GM18873 (cell line): ENCODE measurements around the gene PIK3R1.

ENCODE experiments used
- ATAC-seq: cut with Tn5 transposase; IDR thresholded peaks from one replicate; pipeline ENCODE4 v1.9.1; 2021; ENCODE audit warnings: mild to moderate bottlenecking, moderate library complexity, moderate number of reproducible peaks; ENCODE audit not compliant: unreplicated experiment, low FRiP score

PIK3R1 gene

GRCh38 chr5:68215208-68215897 lies at the start of gene PIK3R1:
PIK3R1 (plus strand) TSS chr5:68215756; CDS start chr5:68226676, 10,920 bp downstream.
- peak; percentile 69 for ATAC-seq

DNA sequence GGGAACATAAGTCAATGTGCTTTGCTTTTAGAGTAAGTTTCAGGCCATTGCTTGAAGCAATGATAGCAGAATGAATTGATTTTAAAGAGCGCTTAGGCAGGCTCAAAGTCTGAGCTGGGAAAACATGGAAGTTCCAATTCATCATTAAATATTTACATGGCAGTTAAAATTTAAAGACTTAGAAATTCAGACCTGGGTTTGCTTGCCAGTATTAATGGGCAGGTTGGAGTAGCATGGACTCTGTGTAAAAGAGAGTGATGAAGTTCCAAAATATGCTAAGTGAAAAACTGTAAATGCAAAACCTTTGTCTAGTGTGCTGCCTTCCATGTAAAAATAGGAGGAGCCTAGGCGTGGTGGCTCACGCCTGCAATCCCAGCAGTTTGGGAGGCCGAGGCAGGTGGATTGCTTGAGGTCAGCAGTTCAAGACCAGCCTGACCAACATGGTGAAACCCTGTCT lies 48.3 kb upstream of the PIK3R1 start:
- ATAC-seq: no peak

DNA sequence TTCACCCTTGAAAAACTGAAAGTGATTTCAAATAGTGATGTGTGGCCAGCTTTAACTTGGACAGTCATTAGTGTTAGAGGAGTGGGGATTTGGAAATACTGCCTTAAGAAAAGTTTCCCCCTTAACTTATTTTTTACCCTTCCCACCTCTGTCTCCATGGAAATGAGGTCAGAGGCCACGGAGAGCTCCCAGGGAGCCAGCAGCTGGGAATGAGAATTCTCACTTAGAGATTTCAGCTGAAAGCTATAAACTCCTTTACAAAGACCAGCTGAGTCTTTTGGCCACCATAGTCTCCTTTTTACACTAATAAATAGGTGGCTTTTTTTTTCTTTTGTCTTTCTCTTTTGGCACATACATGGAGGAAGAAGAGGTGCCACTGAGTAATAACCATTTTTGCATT lies 45.7 kb upstream of the PIK3R1 start:
- ATAC-seq: no peak

DNA sequence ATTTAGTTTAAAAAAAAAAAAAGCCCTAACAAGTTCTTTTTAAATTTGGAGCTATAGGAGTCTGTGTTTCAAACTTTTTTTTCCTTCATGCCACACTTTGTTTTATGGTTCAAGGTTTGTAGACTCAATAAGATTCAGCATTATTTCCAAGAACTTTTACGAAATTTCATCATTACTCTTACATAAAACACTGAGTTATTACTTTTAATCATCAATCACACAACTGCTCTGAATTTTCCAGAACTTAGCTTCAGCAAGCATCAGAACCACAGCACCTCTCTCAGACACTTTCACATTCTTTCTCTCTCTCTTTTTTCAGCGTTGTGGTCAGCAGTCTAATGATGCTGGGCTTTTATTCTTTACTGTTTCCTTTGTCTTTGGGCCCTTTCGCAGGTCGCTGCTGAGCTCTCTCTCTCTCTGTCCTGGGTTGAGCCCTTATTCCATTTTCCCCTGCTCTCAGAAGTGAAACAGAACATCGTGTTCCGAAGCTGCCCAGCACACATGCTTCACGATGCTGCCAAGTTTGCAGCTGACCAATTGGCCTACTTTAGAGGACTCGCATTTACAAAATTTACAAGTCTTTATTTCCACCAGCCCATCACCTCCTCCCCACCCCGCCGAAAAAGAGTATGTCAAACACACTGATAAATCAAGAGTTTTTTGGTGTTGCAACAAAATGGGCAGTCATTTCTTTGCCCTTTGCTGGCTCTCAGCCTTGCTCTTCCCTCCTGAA lies 44.6 kb upstream of the PIK3R1 start:
- ATAC-seq: no peak

DNA sequence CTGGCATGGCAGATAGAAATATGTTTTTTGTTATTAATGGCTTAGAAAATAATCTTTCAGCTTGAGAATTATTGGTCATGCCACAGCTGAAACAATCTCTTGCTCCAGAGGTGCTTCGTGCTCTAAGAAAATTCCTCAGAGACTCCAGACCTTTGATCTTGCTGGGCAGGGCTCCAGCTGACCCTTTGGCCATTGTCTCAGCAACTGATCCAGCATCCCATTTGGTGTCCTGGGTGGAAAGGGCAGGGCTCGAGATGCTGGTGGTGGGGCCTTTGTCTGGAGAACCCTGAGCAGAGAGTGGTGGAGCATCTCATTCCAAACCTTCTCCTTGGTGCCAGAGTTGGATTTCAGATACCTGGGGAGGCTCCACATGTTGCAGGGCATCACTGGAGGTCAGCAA lies 43.2 kb upstream of the PIK3R1 start:
- ATAC-seq: no peak

GRCh38 chr5:68173007-68173406 lies 42.5 kb upstream of the PIK3R1 start:
- no peak for ATAC-seq

- ATAC-seq: no peak
Observed at GRCh38 chr5:68176253-68176652, 39.3 kb upstream of the PIK3R1 start.

- ATAC-seq: no peak
Observed at GRCh38 chr5:68176802-68177479, 38.6 kb upstream of the PIK3R1 start.

- ATAC-seq: no peak
Observed at GRCh38 chr5:68177676-68178075, 37.9 kb upstream of the PIK3R1 start.

GRCh38 chr5:68178579-68178978 lies 37.0 kb upstream of the PIK3R1 start:
- ATAC-seq: no peak

GRCh38 chr5:68180121-68181038 lies 35.2 kb upstream of the PIK3R1 start:
- ATAC-seq: no peak

DNA sequence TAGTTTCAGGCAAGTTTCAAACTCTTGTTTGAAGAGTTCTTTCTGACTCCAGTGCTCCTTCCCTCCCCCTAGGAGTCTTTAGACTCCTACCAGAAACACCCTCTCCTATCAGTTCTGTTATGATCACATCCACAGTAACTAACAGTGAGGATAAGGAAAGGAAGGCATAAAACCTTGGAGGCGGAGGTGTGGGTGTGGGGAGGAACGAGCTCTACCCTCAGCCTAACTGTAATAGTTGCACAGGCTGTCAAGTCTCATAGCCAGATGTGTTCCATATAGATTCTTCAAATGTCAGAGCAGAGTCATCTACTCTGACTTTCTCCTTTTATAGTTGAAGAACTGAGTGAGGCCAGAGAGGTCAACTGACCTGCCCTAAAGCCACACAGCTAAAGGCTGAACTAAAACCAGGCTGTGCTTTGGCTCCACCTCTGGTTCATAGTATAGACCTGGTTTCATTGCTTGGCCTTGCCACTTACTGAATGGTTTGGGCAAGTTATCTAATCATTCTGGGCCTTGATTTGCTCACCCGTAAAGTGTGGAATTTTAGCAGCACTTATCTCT lies 34.4 kb upstream of the PIK3R1 start:
- no peak for ATAC-seq

GRCh38 chr5:68182094-68182493 lies 33.5 kb upstream of the PIK3R1 start:
- ATAC-seq: no peak

- no peak for ATAC-seq
Observed at GRCh38 chr5:68182534-68182933, 33.0 kb upstream of the PIK3R1 start.

GRCh38 chr5:68187268-68188055 lies 28.1 kb upstream of the PIK3R1 start:
- no peak for ATAC-seq

GRCh38 chr5:68189171-68189570 lies 26.4 kb upstream of the PIK3R1 start:
- ATAC-seq: no peak

DNA sequence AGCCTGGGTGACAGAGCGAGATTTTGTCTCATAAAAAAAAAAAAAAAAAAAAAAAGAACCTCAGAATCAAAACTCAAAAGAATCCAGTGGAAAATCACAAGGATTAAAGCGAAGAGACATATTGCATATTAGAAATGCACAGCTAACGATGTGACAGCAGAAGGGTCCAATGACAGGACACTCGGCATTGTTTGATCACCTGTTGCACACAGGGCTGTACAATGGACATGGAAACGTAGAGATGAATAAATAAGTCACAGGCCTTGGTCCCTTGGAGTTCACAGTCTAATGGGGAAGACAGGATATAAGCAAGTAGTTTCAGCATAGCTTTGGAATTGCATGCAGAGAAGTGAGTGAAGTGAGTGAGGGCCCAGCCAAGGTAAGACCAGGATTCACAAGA lies 25.9 kb upstream of the PIK3R1 start:
- no peak for ATAC-seq

DNA sequence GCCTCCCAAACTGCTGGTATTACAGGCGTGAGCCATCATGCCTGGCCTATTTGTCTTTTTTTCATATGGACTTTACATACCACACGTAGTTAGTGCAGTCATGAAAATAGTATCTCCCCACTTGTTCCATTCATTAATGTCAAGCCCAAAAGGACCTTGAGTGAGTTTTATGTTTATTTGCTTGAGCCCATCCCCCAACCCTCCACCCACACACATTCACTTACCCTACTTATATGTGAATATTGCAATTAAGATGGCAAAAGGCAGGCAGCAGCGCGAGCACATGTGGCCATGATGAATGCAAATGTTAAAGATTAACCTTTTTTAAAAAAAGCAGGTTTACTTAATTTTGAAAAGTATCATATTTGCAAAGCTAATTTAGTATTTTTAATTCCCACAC lies 24.9 kb upstream of the PIK3R1 start:
- ATAC-seq: no peak

DNA sequence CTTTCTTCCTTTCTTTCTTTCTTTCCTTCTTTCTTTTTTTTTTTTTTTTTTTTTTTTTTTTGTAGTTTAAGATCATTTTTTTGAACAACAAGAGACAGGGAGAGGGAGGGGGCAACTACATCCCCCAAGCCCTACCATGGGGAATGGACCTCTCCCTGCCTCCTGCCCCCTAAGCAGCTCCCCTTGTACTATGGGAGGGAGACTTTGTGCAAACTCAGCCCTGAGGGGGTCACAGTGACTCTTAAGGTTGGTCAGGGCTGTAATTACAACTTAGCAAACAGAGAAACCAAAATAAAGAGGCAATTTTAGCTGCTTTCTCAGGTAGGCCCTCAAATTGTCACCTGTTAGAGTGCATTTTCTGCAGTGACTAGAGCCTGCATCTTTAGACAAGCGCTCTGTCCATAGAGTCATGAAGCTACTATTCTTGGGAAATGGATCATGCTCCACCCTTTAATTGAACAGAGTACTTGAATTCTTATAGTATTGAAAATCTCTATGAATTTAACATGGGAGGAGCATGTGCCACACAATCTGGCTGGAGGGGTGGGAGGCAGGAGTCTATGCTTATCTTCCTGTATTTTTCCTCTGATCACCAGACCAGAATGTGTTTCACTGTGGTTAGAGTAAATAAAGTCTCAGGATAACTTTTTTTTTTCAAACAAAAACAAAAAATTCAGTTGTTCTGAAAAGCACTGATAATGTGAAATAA lies 24.3 kb upstream of the PIK3R1 start:
- no peak for ATAC-seq
